Stimulated activated CD4-positive, alpha-beta T cell treated with anti-CD3 and anti-CD28 coated beads, TNF-alpha, amount 100 ng/mL, for 48 hours (primary cell): ENCODE data around the gene STYXL2.

Experiments used
- DNase-seq, 3 donors: peaks; one replicate each; pipeline ENCODE4 v3.0.0-alpha.2; 2020; ENCODE audit warnings: low read depth in 3 of 3

STYXL2 gene

GRCh38 chr1:167136191-167136614, 42.3 kb downstream of the STYXL2 start:
- no peak for DNase-seq

GRCh38 chr1:167136806-167137205, 42.9 kb downstream of the STYXL2 start:
- no peak for DNase-seq

GRCh38 chr1:167137332-167137781, 43.5 kb downstream of the STYXL2 start:
- DNase-seq = no peak

- DNase-seq = no peak
Observed at GRCh38 chr1:167137793-167138510, 44.1 kb downstream of the STYXL2 start.

- no peak for DNase-seq
Observed at GRCh38 chr1:167138703-167139102, 44.8 kb downstream of the STYXL2 start.

- no peak for DNase-seq
Observed at GRCh38 chr1:167141963-167142362, 48.1 kb downstream of the STYXL2 start.
